ENCODE measurements around the gene PNPT1.
"Not testable (repeated sequence)": the region's sequence is repeated elsewhere in the genome, so short reads cannot be mapped to it uniquely, and the experiment has no call there.

PNPT1 gene

DNA sequence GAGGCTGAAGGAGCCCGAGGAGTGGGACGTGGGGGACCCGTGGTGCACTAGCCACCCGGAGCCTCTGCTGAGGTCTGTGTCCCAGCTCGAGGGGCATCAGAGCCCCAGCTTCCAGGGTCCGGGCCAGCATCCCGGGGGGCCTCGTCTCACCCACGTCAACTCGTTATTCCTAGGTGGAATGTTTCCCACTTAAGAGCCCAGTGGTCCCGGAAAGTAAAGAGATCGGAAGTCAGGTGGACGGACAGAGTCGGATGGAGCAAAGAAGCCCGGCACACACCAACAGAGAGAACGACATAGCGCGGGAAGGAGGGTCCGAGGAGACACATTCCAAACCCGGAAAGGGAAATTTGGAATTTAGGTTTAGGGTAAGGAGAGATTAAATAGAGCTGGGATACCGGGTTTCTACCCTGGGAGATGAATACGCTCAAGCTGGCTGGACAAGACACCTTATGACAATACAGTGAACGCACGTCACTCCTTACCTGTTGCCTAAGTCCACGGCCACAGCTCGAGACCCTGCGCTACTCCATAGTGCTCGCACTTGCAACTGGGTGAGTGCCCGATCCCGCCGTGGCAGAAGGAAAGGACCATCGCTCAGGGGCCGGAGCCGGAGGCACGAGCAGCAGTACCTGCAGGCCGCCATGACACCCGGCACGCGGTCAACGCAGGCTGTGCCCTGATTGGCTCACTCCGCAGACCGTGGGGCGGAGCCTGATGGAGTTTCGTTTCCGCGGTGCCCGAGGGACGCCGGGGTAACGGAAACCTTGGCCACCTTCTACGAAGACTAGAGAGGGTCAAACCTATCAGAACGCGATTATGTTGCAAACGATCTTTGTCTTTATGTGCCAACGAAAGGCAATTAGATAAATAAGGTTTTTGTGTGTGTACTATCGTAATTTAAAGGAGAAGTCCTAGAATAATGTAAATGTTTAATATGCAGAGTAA is at the start of gene PNPT1:
PNPT1 (minus strand) TSS at position 664 of the 945 bp plus-strand sequence; CDS start at position 643, 21 bp downstream.
- peak; percentile 98 for DNase-seq

DNA sequence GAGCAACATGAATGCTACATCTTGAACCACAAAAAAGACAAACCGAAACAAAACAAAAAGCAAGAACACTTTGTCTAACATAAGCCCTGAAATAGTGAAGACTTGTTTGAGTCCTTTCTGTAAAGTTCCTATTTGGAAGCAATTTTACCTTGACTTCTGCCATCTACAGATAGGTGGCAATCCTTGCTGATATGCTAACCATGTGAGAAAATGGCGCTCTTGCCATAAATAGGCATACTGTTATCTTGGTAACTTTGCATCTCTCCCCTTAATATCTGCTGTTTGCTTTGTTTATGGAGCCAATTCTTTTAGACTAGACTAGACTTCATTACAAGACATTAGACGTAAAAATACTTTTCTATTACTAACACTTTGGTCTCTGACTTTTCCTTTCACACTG is 49.4 kb upstream of the PNPT1 start:
- peak; percentile 4 for DNase-seq

DNA sequence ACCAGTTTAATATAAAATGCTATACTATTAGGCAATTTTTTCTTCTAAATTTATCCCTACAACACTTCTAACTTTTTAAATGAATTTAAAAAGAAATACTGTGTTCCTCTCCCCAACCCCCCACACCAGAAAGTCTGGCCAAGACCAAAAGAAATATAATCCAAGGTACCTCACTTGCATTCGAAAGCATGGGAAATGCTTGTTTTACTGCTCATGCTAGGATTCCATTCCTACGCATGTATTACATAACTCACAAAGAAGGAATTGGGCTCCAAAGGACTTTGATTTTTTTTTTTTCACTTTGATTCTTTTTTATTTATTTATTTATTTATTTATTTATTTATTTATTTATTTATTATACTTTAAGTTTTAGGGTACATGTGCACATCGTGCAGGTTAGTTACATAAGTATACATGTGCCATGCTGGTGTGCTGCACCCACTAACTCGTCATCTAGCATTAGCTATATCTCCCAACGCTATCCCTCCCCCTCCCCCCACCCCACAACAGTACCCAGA is 42.4 kb upstream of the PNPT1 start:
- DNase-seq: not testable (repeated sequence)

DNA sequence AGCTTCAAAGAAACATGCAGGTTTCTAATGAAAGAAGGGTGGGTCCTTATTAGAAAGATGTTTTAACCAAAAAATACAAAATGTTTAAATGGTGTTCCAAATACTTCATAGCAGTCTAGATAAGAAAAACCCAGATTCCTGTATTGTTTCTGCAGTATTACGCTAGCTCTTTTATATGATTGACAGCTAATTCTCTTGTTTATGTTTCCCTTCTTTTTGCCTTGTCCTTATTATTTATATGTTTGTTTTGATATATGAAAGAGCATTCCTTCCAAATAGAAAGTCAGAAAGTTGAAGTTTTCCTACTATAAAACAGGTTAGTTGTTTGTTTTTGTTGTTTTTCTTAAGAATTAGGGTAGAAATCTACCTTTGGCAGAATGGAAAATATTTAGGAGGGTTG is 41.1 kb upstream of the PNPT1 start:
- DNase-seq: no peak

DNA sequence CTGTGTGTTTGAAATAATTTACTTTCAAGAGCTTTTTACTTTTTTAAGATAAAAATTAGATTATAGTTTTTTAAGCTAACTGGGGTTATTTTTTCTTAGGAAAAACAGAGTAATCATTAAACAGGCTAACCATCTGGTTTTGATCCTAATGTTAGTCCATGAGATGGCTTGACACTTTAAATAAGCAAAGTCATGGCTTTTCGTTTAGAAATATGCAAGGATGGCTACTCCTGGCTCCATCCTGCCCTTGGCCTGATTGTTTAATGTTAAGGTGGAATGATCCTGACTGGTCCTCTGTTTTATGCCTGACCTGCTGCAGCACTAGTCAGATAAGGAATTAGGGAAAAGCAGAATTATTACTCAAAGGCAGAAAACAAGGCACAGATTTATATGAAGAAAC is 39.7 kb upstream of the PNPT1 start:
- DNase-seq: no peak

DNA sequence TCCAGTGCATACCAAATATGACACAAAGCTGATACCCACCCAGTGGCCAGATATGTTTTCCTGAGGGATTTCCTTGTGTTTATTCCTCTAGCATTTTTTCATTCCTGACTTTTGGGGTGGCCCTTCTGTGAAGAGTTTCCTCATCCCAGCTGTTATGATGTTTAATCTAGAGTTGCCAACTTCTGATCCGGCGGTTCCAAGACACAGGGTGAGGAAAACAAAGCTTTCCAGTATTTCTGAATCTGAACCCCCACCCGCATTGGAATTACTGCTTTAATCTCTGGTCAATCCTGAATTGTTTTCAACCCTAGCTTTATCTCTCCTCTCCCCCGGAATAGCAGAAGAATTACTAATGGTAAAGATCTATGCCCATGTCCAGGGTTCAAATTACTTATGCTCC is 39.2 kb upstream of the PNPT1 start:
- no peak for DNase-seq

DNA sequence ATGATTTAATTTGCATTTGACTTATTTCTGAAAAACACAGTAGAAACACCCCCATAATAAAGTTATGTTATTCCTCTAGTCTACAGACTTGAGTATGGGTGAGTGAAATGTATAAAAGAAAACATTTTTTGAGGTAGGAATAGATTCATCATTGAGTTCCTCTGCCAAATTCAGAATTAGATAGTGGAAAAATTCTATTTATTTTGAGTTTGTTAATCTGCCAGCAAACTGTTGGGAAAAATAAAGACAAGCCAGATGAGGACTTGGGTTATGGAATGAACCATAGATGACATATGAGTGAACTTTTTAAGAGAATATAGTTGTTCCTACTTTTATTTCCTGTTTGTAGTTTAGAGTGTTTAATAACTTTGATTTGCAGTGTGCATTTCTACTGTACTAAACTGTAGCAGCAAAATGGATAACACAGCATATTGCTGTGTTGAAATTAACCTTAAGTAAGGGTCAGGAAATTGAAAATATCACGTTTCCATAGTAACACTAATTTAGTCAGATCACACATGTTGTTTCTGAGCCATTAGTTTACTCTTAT is 35.6 kb upstream of the PNPT1 start:
- no peak for DNase-seq

DNA sequence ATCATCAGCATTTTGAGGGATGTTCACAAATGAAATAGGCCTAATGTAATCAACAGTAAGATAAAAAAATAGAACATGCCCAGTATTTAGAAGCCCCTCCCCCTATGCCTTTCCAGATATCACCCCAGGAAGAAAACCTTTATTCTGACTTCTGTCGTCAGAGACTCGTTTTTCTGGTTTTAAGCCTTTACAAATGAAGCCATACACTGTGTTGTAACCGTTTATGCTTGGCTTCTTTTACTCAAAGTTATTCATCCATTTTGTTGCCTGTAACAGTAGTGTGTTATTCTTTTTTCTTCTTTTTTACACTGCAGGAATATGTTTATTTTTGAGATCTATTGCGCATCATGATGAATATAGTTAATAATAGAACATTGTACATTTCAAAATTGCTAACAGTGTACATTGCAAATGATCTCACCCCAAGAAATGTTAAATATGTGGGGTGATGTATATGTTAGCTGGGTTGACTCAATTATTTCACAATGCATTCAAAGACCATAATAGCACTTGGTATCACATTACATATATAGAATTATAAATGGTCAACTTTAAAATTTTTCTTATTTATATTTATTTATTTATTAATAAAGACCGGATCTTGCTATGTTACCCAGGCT is 28.1 kb upstream of the PNPT1 start:
- no peak for DNase-seq

DNA sequence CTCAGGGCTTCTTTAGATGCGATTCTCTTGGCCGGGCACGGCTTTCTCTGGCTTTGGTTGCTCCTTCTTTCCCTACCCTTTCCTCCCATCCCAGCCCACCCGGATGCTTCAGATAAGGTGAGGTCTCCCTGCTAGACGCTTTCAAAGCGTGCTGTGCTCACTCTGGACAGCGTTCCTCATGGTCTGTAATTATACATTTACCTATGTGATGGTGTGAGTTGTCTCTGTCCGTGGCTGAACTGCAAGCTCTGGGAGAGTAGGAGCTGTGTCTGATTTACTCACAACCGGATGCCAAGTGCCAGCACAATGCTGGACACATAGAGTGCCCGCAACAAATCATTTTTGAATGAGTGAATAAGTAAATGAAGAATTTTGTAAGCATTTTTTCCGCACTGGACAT is 26.8 kb upstream of the PNPT1 start:
- DNase-seq: no peak

DNA sequence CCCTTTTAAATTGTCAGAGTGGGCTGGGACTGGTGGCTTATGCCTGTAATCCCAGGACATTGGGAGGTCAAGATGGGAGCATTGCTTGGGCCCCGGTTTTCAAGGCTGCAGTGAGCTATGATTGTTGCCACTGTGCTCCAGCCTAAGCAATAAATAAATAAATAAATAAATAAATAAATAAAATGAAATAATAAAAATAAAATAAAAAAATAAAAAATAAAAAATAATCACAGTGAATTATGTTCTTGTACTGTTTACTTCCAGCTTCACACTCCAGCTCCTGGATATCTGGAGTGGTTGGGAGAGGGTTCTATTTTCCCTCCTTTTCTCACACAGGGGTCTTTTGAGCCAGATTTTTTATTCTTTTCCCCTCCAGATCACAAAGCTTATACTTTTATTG is 26.2 kb upstream of the PNPT1 start:
- DNase-seq: no peak

DNA sequence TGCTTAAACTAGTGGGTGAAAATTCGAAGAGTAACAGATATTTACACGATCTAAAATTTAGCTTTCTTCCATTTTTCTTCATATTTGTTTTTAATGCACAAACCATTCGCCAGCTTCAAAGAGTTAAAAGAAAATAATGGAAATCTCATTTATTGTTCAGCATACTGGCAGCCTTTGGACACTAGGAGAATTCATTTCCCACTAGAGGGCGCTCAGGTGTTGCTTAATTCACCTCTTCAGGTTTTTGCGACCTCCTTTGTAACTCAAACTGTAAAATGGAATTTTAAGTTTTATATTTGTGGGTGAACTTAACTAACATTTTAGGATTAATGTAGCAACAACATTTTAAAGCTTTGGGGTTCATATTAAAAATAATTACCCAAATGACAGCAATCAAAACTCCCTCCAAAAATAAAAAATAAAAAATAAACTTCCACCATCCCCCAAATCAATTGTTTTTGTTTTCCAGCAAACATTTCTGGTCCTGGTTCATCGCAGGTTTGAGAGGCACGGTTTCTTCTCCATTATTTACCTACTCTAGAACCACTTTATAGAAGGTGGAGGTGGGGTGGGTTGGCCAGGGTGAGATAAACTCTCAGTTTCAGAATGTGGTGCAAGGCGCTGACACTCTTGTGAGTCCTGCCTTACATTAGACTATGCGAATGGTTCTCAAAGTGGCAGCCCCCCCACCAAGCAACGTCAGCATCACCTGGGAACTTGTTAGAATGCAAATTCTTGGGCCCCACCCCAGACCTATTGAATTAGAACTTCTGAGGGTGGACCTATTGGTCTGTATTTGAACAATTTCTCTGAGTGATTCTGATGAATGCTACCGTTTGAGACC is 24.7 kb upstream of the PNPT1 start:
- DNase-seq: peak; percentile 80

DNA sequence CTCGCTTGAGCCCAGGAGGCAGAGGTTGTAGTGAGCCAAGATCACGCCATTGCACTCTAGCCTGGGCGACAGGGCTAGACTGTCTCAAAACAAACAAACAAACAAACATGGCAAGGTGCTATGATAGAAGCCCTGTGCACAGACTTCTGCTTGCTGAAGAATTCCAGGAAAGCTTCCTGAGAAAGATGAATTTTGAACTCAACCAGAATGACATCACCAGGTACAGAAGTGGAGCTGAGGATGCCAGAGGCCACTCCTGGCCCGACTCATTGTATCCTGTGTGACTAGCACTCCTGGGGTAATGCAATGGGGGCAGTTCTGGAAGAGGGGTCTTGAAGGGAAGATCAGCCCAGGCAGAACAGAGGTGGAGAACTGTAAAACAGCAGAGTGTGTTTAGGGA is 22.0 kb upstream of the PNPT1 start:
- DNase-seq: no peak

DNA sequence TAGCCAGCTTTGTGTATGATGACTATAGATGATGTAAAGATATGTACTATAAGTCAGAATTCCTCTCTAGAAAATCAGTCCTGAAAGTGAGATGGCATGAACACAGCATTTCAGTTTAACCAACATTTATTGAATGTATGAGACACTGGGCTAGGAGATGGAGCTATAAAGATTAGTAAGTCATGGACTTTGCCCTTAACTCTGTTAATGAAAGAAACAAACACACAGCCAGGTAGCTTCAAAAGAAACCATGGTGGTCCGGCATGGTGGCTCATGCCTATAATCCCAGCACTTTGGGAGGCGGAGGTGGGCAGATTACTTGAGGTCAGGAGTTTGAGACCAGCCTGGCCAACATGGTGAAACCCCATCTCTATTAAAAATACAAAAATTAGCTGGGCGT is 21.5 kb upstream of the PNPT1 start:
- DNase-seq: not testable (repeated sequence)

DNA sequence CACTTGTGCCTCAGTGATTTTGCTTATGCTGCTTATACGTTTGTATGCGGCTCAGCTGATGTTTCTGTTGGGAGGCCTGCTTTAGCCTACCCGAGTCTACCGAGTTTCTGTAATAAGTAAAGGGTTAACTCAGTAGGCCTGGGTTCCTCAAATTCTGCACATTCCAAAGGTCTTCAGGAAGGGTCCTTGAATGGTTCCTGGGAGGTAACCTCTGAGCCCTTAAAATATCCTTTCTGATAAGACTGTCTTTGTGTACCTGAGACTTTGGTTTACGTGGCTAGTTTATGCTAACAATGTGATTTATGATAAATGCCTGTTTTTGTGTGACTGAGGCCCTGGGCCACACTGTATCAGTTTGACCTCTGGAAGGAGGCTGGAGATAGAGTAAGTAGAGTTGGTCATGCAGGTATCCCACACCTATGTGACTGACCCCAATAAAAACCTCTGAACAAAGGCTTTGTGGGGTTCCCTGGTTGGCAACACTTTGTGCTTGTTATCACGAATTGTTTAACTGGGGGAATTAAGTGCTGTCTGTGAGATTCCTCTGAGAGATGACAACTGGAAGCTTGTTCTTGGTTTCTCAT is 18.9 kb upstream of the PNPT1 start:
- no peak for DNase-seq

DNA sequence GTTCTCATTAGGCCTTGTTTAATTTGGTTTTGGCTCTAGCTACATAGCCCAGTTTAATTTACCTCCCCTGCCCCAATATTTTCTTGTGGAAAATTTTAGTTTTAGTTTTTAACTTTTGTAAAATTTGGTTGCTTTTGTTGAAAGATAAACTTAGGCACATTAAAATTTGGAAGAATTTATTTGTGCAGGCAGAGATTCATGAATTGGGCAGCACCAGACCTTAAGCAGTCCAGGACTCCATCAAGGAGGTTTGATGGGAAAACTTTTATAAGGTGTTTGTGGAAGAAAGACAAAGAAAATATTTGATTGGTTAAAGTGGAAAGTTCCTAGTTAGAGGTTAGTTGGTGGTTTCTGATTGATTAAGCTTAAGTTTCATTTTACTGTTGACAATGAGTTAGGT is 16.4 kb upstream of the PNPT1 start:
- no peak for DNase-seq

DNA sequence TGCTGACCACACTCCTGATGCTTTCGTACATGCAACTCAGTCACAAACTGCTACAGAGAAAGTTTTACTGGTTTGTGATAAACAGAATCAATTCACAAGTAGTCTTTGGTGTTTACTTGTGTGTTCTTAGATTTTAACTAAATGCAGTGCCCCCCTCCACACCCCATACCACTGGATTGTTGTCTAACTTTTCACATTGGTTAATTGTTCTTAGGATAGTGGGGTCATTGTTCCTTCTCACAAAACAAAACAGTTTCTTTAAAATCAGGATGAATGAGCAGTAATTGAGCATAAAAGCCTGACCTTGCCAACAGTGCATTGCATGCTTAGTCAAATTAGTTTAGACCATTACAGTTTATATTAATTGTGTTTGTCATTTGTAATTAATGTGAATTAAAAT is 14.1 kb upstream of the PNPT1 start:
- DNase-seq: no peak

DNA sequence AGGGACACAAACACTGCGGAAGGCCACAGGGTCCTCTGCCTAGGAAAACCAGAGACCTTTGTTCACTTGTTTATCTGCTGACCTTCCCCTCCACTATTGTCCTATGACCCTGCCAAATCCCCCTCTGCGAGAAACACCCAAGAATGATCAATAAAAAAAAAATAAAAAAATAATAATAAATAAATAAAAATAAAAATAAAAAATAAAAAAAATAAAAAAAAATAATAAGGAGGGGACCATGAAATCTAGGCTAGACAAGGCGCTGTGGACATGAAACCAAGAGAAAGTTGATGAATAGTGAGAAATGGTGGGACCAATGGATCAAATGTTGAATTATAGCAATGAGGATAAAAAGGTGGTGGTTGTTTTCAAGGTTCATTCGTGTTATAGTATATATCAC is 12.6 kb upstream of the PNPT1 start:
- DNase-seq: not testable (repeated sequence)

DNA sequence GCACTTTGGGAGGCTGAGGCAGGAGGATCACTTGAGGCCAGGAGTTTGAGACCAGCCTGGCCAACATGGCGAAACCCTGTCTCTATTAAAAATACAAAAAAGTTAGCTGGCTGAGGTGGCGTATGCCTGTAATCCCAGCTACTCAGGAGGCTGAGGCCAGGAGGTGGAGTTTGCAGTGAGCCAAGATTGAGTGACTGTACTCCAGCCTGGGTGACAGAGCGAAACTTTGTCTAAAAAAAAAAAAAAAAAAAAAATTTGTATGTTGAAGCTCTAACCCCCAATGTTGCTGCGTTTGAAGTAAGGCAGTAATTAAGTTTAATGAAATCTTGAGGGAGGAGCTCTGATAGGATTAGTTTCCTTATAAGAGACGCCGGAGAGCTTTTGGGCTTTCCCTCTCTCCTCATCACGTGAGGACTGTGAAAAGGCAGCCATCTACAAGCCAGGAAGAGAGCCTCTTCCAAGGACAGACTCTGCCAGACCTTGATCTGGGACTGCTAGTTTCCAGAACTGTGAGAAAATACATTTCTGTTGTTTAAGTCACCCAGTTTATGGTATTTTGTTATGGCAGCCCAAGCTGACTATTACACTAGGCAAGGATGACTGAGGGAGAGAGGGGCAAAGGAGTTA is 11.5 kb upstream of the PNPT1 start:
- no peak for DNase-seq

DNA sequence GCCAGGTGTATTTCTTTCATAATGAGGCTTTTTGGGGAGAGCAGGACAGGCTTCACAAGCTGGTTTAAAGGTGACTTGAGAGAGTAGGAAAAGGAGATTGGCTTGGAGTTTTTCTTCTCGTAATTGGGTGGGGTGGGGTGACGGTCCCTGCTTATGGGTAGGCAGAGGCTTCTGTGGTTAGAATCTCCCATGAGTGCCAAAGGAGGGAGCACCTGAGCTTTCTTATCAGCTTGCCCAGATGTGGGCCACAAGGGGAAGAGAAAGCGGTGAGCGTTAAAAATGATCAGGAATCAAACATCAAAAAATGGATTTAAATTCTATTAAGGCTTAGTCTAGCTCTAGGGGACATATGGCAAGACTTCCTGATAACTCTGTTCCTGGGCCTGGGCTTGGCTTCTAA is 9.7 kb upstream of the PNPT1 start:
- DNase-seq: peak; percentile 44

DNA sequence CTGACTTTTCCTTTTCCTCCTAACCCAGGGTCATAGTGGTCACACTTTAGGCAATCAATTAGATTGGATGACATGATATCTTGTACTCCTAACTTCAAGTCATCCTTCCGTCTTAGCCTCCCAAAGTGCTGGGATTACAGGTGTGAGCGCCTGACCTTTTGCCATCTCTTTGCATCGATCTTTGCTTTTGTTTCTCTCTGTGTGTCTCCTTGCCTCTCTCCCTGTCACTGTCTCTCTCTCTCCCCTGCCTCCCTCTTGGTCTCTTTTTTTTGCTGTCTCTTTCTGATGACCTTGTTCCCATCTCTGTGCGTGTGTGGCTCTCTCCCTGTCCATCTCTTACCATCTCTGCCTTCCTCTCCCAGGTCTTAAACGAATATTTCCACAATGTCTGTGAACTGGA is 904 bp downstream of the PNPT1 start:
- DNase-seq: not testable (repeated sequence)

DNA sequence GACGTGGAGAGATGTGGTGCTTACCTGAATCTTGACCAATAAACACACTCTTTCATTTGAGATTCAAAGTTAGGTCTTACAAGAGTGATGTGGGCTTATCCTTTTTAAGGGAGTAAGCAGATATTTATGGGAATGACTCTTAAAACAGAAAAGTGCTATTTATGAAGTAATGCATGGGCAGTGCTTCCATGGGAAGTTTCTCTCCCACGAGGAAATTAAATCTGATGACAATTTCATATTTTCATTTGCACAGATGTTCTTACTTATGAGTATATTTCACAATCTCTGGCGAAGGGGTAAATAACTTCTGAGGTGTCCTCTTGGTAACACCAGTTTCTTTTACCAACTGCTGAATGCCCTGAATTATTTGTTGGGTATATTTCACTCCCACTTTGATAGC is 21.0 kb downstream of the PNPT1 start:
- no peak for DNase-seq

DNA sequence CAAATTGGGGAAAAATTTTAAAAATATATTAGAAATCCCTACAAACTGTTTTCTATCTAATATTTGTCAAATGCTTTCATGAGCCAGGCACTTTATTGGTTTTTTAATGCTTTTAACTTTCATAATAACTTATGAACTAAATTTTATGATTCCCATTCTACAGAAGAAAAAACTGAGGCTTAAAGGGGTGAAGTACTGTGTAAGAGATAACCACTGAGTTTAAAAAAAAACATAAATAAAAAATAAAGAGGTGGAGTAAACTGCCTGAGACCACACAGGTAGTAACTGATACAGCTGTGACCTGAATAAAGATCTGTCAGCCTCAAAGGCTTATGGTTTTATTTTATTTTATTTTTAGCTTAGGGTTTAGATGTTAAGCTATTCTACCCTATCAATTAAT is 24.7 kb downstream of the PNPT1 start:
- DNase-seq: no peak
